OCI-LY3 (cell line): ENCODE data around the gene IDH2.

ENCODE experiments used
- H2AFZ ChIP-seq: fragments of 200-600, 300-600 bp; shearing (Covaris generic); 2 replicates; pipeline ENCODE4 v1.6.0; 2014; ENCODE audit warnings: antibody characterized with exemption, low read depth, low read length
- H3K27ac ChIP-seq: fragments of 200-600, 300-600 bp; sonication (generic); 2 replicates; pipeline ENCODE4 v1.5.1; 2014; ENCODE audit warnings: mild to moderate bottlenecking, low read length, moderate library complexity, mixed read lengths
- H3K27me3 ChIP-seq: fragments of 200-600, 300-600 bp; sonication (generic); 2 replicates; pipeline ENCODE4 v1.6.1; 2014; ENCODE audit warnings: low read depth, low read length, mixed read lengths
- H3K36me3 ChIP-seq: fragments of 200-600, 300-600 bp; sonication (generic); replicated peaks from 2 replicates; pipeline ENCODE3; 2014; ENCODE audit warnings: low read depth, low read length, mixed read lengths
- H3K4me1 ChIP-seq: fragments of 300-600, 200-600 bp; sonication (generic); 2 replicates; pipeline ENCODE4 v1.6.1; 2014; ENCODE audit warnings: low read length, mixed read lengths
- H3K4me2 ChIP-seq: fragments of 200-600, 300-600 bp; sonication (generic); 2 replicates; pipeline ENCODE4 v1.6.1; 2014; ENCODE audit warnings: low read length, mixed read lengths
- H3K4me3 ChIP-seq: fragments of 300-600, 200-600 bp; sonication (generic); 2 replicates; pipeline ENCODE4 v1.5.1; 2014; ENCODE audit warnings: antibody characterized with exemption, mild to moderate bottlenecking, low read length, moderate library complexity
- H3K79me2 ChIP-seq: fragments of 300-600, 200-600 bp; shearing (Covaris generic); 2 replicates; pipeline ENCODE4 v1.6.1; 2014; ENCODE audit warnings: mild to moderate bottlenecking, low read length, mixed read lengths
- H3K9ac ChIP-seq: fragments of 300-600, 200-600 bp; shearing (Covaris generic); 2 replicates; pipeline ENCODE4 v1.6.0; 2014; ENCODE audit warnings: mild to moderate bottlenecking, low read length, moderate library complexity
- H3K9me3 ChIP-seq: fragments of 200-600, 300-600 bp; shearing (Covaris generic); 2 replicates; pipeline ENCODE4 v1.6.1; 2014; ENCODE audit warnings: low read length, mixed read lengths; ENCODE audit not compliant: insufficient read depth
- H4K20me1 ChIP-seq: fragments of 200-600, 300-600 bp; sonication (generic); 2 replicates; pipeline ENCODE4 v1.6.1; 2016; ENCODE audit warnings: low read length, mixed read lengths; ENCODE audit not compliant: insufficient read depth
- CTCF ChIP-seq: fragments of 200-600, 300-600 bp; sonication (generic); IDR thresholded peaks from 2 replicates; pipeline ENCODE4 v1.5.1; 2014; ENCODE audit warnings: antibody characterized with exemption, low read length, low read depth
- EZH2phosphoT487 ChIP-seq: fragments of 200-600 bp; shearing (Covaris generic); IDR thresholded peaks from 2 replicates; pipeline ENCODE4 v1.6.1; 2018; ENCODE audit warnings: antibody characterized with exemption, mixed run types, low read depth

IDH2 gene

GRCh38 chr15:90145761-90146160 lies 43.5 kb upstream of the IDH2 start:
- no peak overlapping the region for H3K9ac ChIP-seq
- no peak overlapping the region for H3K4me3 ChIP-seq
- peaks cover 10% of the 10 kb centered on the region for H3K4me1 ChIP-seq
- no peak for TF ChIP-seq EZH2phosphoT487
- no peak for TF ChIP-seq CTCF
- H3K9me3 ChIP-seq, result no peaks in the 10 kb centered on the region
- H3K27ac ChIP-seq, result no peak overlapping the region
- H3K4me2 ChIP-seq, result no peak overlapping the region
- no peak overlapping the region for H2AFZ ChIP-seq
- H4K20me1 ChIP-seq, result no peaks in the 10 kb centered on the region
- H3K27me3 ChIP-seq, result peaks cover 11% of the 10 kb centered on the region
- no peaks in the 10 kb centered on the region for H3K36me3 ChIP-seq
- H3K79me2 ChIP-seq, result no peaks in the 10 kb centered on the region

GRCh38 chr15:90145259-90145658 lies 43.0 kb upstream of the IDH2 start:
- H3K4me2 ChIP-seq, result no peak overlapping the region
- TF ChIP-seq CTCF (no peak), EZH2phosphoT487 (no peak)
- peaks cover 10% of the 10 kb centered on the region for H3K4me1 ChIP-seq

GRCh38 chr15:90143166-90143655 lies 40.9 kb upstream of the IDH2 start:
- H3K79me2 ChIP-seq, result no peaks in the 10 kb centered on the region
- peaks cover 10% of the 10 kb centered on the region for H3K4me1 ChIP-seq
- TF ChIP-seq CTCF (peak; percentile 97), EZH2phosphoT487 (no peak)
- no peaks in the 10 kb centered on the region for H3K9me3 ChIP-seq
- no peak overlapping the region for H3K27ac ChIP-seq
- H3K27me3 ChIP-seq, result peaks cover 5% of the 10 kb centered on the region
- peak overlapping the region; percentile 30 for H3K4me3 ChIP-seq
- peak overlapping the region; percentile 5; the same call in 1 of the 2 replicates for H3K9ac ChIP-seq
- H4K20me1 ChIP-seq, result no peaks in the 10 kb centered on the region
- peak overlapping the region; percentile 63 for H2AFZ ChIP-seq
- H3K4me2 ChIP-seq, result peak overlapping the region; percentile 63
- H3K36me3 ChIP-seq, result no peaks in the 10 kb centered on the region

More at GRCh38 chr15:90145259-90145658, 43.0 kb upstream of the IDH2 start:
- Histone ChIP-seq H3K9me3 (no peaks in the 10 kb centered on the region), H3K79me2 (no peaks in the 10 kb centered on the region), H3K27ac (no peak overlapping the region), H4K20me1 (no peaks in the 10 kb centered on the region), H3K27me3 (peaks cover 11% of the 10 kb centered on the region), H2AFZ (no peak overlapping the region), H3K36me3 (no peaks in the 10 kb centered on the region), H3K4me3 (no peak overlapping the region), H3K9ac (no peak overlapping the region)

GRCh38 chr15:90142216-90143165 lies 40.2 kb upstream of the IDH2 start:
- Histone ChIP-seq H2AFZ (peak overlapping the region; percentile 63), H3K27me3 (peaks cover 5% of the 10 kb centered on the region; the same call in 1 of the 2 replicates), H3K9me3 (no peaks in the 10 kb centered on the region), H3K79me2 (no peaks in the 10 kb centered on the region), H3K4me2 (peak overlapping the region; percentile 63), H3K4me3 (peak overlapping the region; percentile 24; the same call in 1 of the 2 replicates), H4K20me1 (no peaks in the 10 kb centered on the region), H3K4me1 (peaks cover 10% of the 10 kb centered on the region), H3K36me3 (no peaks in the 10 kb centered on the region), H3K27ac (no peak overlapping the region), H3K9ac (no peak overlapping the region)
- TF ChIP-seq CTCF, result no peak
- no peak for TF ChIP-seq EZH2phosphoT487
